Measurements from ENCODE around the gene CBLN3. TPM values are rescaled to one million over a fixed set of nuclear protein-coding genes. Genes with fewer than 3 reads are reported as not detected.

Gene CBLN3
- total and polyA plus RNA-seq, 9 of the 15 experiments (the other 6 are each of a cell fraction or from before 2014, with no cell fraction given) = 0.05 to 0.59 (median 0.26) TPM; not detected in 1

DNA sequence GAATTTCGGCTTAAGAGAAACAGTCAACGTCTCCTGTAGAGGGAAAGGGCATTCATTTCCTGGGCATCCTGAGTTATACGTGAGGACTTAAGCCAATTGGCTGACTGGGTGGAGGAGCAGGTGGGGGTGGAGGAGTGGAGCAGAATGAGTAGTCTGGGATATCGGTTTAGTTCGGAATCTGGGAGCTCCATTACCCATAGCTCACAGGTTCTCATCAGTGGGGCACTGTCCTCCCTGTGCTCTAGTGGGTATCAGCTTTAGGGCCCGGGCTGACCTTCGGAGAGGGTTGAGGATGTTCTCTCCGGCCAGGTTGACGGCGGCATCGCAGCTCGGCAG is 12.4 kb upstream of the CBLN3 start:
- no peaks in the 10 kb centered on the region for H4K20me1 ChIP-seq (replicated peaks; ENCODE audit: control insufficient read depth, insufficient read depth, low read length)
- no peaks in the 10 kb centered on the region for H3K9me1 ChIP-seq (ENCODE audit: control insufficient read depth, insufficient read depth, low read length)
- intact Hi-C loops (cut with micrococcal nuclease) (no loop called here), in situ Hi-C loops (cut with MboI) (no loop called here)
- no TSS peak for BruUV-seq (replicated peaks)
- peak overlapping the region; percentile 96 for H2AFZ ChIP-seq (ENCODE audit: low read depth, low read length)
- peaks cover 47% of the 10 kb centered on the region for H3K36me3 ChIP-seq (ENCODE audit: control insufficient read depth, insufficient read depth, low read length)
- 0% methylated on average over 5 of the region's 12 CpGs for WGBS (ENCODE audit: insufficient coverage, low coverage, missing lambda C conversion rate)
- peaks cover 0 to 10% of the 10 kb centered on the region in 2 experiments; a peak in 2 of 5 replicates for H3K4me1 ChIP-seq (replicated peaks in 1 of 2; ENCODE audit: control insufficient read depth in 2 of 2, insufficient read depth in 2 of 2, low read length in 2 of 2)
- POLR2A ChIA-PET = interaction anchor here (0.6 to 3.6 kb wide), 7 partner anchors 11 to 1377 kb away, joined by 3 to 43 read pairs (median 3); partner anchors contain the start of genes CBLN3 and KHNYN
- no peaks in the 10 kb centered on the region for H3K9me3 ChIP-seq (replicated peaks; ENCODE audit: control insufficient read depth, insufficient read depth, low read depth, low read length)
- H3K4me2 ChIP-seq (ENCODE audit: insufficient read depth, low read length) = peak overlapping the region; percentile 98
- H3K4me3 ChIP-seq = peak overlapping the region; percentile 68
- peaks cover 23% of the 10 kb centered on the region for H3K79me2 ChIP-seq (ENCODE audit: control insufficient read depth, insufficient read depth, low read length)
- peak overlapping the region; percentile 91 for H3K27ac ChIP-seq (ENCODE audit: extremely low read depth, low read depth, low read length)
- no peak for ATAC-seq
- CTCF ChIA-PET (ENCODE audit: low intra/inter-chr PET ratio) = no interaction called here
- H3K9ac ChIP-seq (ENCODE audit: insufficient read depth in 1 of 2, low read depth in 2 of 2, low read length in 2 of 2) = peak overlapping the region; percentile 91 to 94
- TF ChIP-seq ZBTB7A (IDR thresholded peaks at IDR 0.05; ENCODE audit: borderline replicate concordance, control insufficient read depth, low read depth, low read length) (no peak), ETV1 (tag; conservative IDR thresholded peaks at IDR 0.05; ENCODE audit: low read depth) (no peak), WHSC1 (IDR thresholded peaks at IDR 0.05; ENCODE audit: low read length) (no peak), NONO (IDR thresholded peaks at IDR 0.05; ENCODE audit: low read depth in 2 of 2, low read length in 1 of 2) (no peak), ZNF175 (CRISPR knock-in tag; IDR thresholded peaks at IDR 0.05; ENCODE audit: low read depth) (0 out of 2 replicates have a peak, but pooled peaks have one; percentile 6), ELF4 (CRISPR knock-in tag; IDR thresholded peaks at IDR 0.05) (no peak), RBM22 (IDR thresholded peaks at IDR 0.05; ENCODE audit: low read depth, low read length, poor library complexity, severe bottlenecking) (no peak), TCF3 (CRISPR knock-in tag; IDR thresholded peaks at IDR 0.05) (no peak), ZNF263 (CRISPR knock-in tag; IDR thresholded peaks at IDR 0.05; ENCODE audit: borderline replicate concordance) (peak; percentile 32; the same call in 1 of the 2 replicates), SIRT6 (IDR thresholded peaks at IDR 0.05; ENCODE audit: low read depth, low read length) (no peak), POLR2A (conservative IDR thresholded peaks at IDR 0.05) (no peak), KDM5B (IDR thresholded peaks at IDR 0.05; ENCODE audit: insufficient replicate concordance, low read depth, low read length) (peak; percentile 2), ZNF212 (CRISPR knock-in tag; IDR thresholded peaks at IDR 0.05) (no peak), FOXK2 (conservative IDR thresholded peaks at IDR 0.05 in 1 of 2, IDR thresholded peaks at IDR 0.05 in 1 of 2; ENCODE audit: low read depth in 2 of 2) (no peak), ZBTB8A (IDR thresholded peaks at IDR 0.05; ENCODE audit: partially characterized antibody) (no peak)
- TF ChIP-seq, protein P1, sequence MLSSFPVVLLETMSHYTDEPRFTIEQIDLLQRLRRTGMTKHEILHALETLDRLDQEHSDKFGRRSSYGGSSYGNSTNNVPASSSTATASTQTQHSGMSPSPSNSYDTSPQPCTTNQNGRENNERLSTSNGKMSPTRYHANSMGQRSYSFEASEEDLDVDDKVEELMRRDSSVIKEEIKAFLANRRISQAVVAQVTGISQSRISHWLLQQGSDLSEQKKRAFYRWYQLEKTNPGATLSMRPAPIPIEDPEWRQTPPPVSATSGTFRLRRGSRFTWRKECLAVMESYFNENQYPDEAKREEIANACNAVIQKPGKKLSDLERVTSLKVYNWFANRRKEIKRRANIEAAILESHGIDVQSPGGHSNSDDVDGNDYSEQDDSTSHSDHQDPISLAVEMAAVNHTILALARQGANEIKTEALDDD (IDR thresholded peaks at IDR 0.05) = no peak
- DNase-seq (ENCODE audit: extremely low read depth in 1 of 4, low spot score in 3 of 4) = no peak
- no peaks in the 10 kb centered on the region for H3K27me3 ChIP-seq (ENCODE audit: control insufficient read depth in 2 of 2, insufficient read depth in 2 of 2, low read length in 2 of 2)
- FAIRE-seq = no peak
